ENCODE data around the gene TOR2A. TPM values are rescaled to one million over a fixed set of nuclear protein-coding genes. Genes with fewer than 3 reads are reported as not detected.

Gene TOR2A
- total and polyA plus RNA-seq, 10 donors: 16.8 to 36.5 (median 22.7) TPM

DNA sequence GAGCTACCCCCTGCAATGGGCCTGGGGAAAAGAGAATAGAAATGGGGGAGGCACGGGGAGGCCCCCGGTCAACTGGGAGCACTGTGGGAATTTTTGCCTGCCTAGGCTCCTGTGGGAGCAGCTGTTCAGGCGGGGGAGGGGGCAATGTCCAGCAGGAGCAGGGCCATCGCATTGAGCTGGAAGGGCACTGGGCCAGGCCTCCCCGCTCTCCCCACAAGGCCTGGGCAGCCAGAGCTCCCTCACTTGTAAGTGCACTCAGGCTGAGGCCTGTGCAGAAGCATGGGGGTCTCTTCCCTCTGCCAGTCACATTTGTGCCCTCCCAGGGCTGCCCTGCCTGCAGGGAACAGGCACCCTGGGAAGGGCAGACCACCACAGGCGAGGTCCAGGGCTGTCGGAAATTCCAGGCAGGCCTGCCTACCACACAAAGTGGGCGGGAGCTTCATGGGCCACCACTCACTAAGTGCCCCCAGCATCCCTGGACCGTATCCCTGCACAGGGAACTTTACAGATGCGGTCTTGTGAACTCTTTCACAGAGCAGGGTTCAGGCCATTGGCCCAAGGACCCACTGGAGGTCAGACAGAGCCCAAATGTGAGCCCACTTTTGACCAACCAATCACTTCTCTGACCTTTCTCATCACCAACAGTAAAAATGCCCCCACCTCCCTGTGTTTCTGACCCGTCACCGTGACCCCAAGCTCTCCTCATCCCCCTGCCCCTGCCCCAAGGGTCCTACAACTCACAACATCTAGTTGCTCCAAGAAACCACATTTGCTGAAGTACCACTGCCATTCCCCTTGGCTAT, 29.3 kb downstream of the TOR2A start:
- Histone ChIP-seq H3K27me3 (replicated peaks in 1 of 7) (no peaks in the 10 kb centered on the region), H3K27ac (no peak overlapping the region), H3K9me3 (no peaks in the 10 kb centered on the region), H3K4me3 (no peak overlapping the region), H3K4me1 (peaks cover 0 to 14% (median 8%) of the 10 kb centered on the region in 6 donors), H3K36me3 (no peaks in the 10 kb centered on the region)
- intact Hi-C loops (cut with DNase I; ENCODE audit: low total_unique reads): no loop called here
- TF ChIP-seq POLR2A (IDR thresholded peaks at IDR 0.05): no peak
- TF ChIP-seq POLR2AphosphoS5 (IDR thresholded peaks at IDR 0.05): no peak
- 82 to 98% (median 88%) methylated on average over 10 to 12 of the region's 12 CpGs for WGBS, 5 donors
- no peak for DNase-seq

DNA sequence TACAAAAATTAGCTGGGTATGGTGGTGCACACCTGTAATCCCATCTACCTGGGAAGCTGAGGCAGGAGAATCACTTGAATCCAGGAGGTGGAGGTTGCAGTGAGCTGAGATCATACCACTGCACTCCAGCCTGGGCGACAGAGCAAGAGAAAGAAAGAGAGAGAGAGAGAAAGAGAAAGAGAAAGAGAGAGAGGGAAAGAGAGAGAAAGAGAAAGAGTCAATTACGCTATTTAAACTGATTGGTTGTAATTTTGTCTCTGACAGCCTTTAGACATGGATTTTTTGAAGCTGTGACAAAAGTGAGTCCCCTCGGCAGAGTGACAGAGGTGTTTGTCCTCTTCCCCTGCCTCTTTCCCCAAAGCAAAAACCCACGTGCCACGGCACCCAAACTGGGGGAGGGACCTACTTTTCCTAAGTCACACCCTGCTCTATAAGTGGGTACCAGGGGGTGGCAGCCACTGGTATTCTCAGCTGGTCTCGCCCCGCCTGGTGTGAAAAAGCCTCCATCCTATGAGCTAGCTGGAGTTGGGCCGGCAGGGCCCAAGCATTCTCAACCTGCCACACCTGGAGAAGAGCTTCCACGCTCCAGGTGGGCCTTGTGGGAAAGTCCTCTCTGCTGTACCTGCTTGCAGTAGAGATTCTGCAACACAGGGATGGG, 31.7 kb downstream of the TOR2A start:
- intact Hi-C loops (cut with DNase I; ENCODE audit: low total_unique reads): no loop called here
- H3K36me3 ChIP-seq: no peaks in the 10 kb centered on the region
- TF ChIP-seq POLR2AphosphoS5 (IDR thresholded peaks at IDR 0.05): no peak
- TF ChIP-seq POLR2A (IDR thresholded peaks at IDR 0.05): no peak
- TF ChIP-seq CTCF (IDR thresholded peaks at IDR 0.05 in 8 of 11, conservative IDR thresholded peaks at IDR 0.05 in 3 of 11): no peak
- H3K4me3 ChIP-seq: no peak overlapping the region
- no peaks in the 10 kb centered on the region for H3K27me3 ChIP-seq (replicated peaks in 1 of 7)
- 72 to 80% (median 73%) methylated on average over 9 of the region's 9 CpGs for WGBS, 5 donors
- H3K4me1 ChIP-seq: peaks cover 3 to 26% (median 10%) of the 10 kb centered on the region in 6 donors
- no peak for DNase-seq
- H3K27ac ChIP-seq: no peak overlapping the region
- no peaks in the 10 kb centered on the region for H3K9me3 ChIP-seq

GRCh38 chr9:127700594-127701255, 34.4 kb downstream of the TOR2A start:
- DNase-seq: no peak
- H3K9me3 ChIP-seq: no peaks in the 10 kb centered on the region
- no peaks in the 10 kb centered on the region for H3K36me3 ChIP-seq
- WGBS, 5 donors: 79 to 94% (median 87%) methylated on average over 5 of the region's 5 CpGs
- H3K27ac ChIP-seq: no peak overlapping the region
- intact Hi-C loops (cut with DNase I; ENCODE audit: low total_unique reads): no loop called here
- H3K4me3 ChIP-seq: no peak overlapping the region
- H3K27me3 ChIP-seq (replicated peaks in 1 of 7): no peaks in the 10 kb centered on the region
- no peak for TF ChIP-seq POLR2A (IDR thresholded peaks at IDR 0.05)
- no peak for TF ChIP-seq CTCF (IDR thresholded peaks at IDR 0.05 in 8 of 11, conservative IDR thresholded peaks at IDR 0.05 in 3 of 11)
- H3K4me1 ChIP-seq: peaks cover 3 to 24% (median 11%) of the 10 kb centered on the region in 6 donors

DNA sequence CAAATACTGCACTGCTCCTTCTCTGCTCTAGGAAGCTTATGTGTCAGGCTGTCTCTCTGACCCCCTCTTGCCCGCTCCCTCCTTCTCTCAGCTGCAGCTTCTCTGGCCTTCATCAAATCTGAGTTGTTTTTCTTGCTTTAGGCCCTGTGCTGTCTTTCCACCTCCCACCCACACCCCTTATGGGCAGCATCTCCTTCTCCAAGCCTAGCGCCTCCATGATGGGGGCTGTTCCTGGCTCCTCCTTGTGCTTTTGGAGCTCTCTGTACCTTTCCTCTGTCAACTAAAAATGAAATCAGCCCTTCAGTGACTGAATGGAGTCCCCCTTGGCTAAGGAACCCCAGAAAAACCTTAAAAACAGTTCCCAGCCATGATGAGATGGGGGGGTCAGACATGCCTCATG, 35.0 kb downstream of the TOR2A start:
- Histone ChIP-seq H3K4me3 (no peak overlapping the region), H3K4me1 (peaks cover 3 to 24% (median 11%) of the 10 kb centered on the region in 6 donors), H3K27me3 (replicated peaks in 1 of 7) (no peaks in the 10 kb centered on the region), H3K27ac (peak overlapping the region in 4 of 8 donors; percentile 82 to 86 (median 85)), H3K36me3 (no peaks in the 10 kb centered on the region), H3K9me3 (no peaks in the 10 kb centered on the region)
- 90 to 99% (median 98%) methylated on average over 2 of the region's 2 CpGs for WGBS, 5 donors
- intact Hi-C loops (cut with DNase I; ENCODE audit: low total_unique reads): no loop called here
- no peak for TF ChIP-seq POLR2AphosphoS5 (IDR thresholded peaks at IDR 0.05)
- TF ChIP-seq POLR2A (IDR thresholded peaks at IDR 0.05): no peak
- no peak for TF ChIP-seq CTCF (IDR thresholded peaks at IDR 0.05 in 8 of 11, conservative IDR thresholded peaks at IDR 0.05 in 3 of 11)
- DNase-seq: no peak

Measured in spleen (tissue), 11 donors.